RPMI7951 (cell line): ENCODE results near the gene LRP10. TPM values are rescaled to one million over a fixed set of nuclear protein-coding genes. Genes with fewer than 3 reads are reported as not detected.
"Not testable (repeated sequence)": the region's sequence is repeated elsewhere in the genome, so short reads cannot be mapped to it uniquely, and the experiment has no call there.

ENCODE experiments used
- DNase-seq: peaks from one replicate; pipeline ENCODE4 v3.0.0-alpha.2; 2012; ENCODE audit warnings: low read depth
- total RNA-seq: library from RNA; depleted of rRNA; stranded (reverse); fragments of >200 nt; shearing (Covaris generic); gene quantifications from 2 replicates; pipeline ENCODE4 v1.2.3, GENCODE V29; 2014; rRNA removed

Gene LRP10, protein sequence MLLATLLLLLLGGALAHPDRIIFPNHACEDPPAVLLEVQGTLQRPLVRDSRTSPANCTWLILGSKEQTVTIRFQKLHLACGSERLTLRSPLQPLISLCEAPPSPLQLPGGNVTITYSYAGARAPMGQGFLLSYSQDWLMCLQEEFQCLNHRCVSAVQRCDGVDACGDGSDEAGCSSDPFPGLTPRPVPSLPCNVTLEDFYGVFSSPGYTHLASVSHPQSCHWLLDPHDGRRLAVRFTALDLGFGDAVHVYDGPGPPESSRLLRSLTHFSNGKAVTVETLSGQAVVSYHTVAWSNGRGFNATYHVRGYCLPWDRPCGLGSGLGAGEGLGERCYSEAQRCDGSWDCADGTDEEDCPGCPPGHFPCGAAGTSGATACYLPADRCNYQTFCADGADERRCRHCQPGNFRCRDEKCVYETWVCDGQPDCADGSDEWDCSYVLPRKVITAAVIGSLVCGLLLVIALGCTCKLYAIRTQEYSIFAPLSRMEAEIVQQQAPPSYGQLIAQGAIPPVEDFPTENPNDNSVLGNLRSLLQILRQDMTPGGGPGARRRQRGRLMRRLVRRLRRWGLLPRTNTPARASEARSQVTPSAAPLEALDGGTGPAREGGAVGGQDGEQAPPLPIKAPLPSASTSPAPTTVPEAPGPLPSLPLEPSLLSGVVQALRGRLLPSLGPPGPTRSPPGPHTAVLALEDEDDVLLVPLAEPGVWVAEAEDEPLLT
- total RNA-seq, result 41.9 and 44.9 TPM in 2 replicates

DNA sequence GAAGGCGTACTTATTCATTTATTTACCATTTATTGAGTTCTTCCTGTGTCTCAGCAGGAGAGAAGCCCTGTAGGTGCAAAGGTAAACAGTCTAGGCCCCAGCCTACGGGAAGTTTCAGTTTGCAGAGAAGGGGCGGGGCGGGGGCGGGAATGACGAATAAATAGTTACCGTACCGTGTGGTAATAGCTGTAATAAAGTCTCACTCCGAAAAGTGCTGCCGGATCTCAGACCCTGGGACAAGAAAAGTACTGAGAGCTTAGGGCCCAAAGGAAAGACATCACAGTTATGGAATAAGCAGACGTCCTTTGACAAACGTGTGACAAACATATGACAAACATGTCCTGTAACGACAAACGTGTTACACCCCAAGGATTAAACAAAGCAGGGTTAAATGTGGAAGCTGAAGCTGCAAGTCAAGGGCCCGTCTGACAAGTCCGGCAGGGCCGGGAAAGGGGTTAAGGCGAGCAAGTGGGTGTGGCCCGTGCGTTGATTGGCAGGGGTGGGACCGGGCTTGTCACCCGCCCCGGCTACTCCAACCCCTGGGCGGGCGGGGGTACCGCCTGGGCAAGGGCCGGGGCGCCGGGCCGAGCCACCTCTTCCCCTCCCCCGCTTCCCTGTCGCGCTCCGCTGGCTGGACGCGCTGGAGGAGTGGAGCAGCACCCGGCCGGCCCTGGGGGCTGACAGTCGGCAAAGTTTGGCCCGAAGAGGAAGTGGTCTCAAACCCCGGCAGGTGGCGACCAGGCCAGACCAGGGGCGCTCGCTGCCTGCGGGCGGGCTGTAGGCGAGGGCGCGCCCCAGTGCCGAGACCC is at the start of gene LRP10:
Gene LRP10 (plus strand): TSS at position 517 of the 809 bp plus-strand sequence. CDS start 564 bp downstream, outside the sequence.
- DNase-seq, result peak; percentile 89

DNA sequence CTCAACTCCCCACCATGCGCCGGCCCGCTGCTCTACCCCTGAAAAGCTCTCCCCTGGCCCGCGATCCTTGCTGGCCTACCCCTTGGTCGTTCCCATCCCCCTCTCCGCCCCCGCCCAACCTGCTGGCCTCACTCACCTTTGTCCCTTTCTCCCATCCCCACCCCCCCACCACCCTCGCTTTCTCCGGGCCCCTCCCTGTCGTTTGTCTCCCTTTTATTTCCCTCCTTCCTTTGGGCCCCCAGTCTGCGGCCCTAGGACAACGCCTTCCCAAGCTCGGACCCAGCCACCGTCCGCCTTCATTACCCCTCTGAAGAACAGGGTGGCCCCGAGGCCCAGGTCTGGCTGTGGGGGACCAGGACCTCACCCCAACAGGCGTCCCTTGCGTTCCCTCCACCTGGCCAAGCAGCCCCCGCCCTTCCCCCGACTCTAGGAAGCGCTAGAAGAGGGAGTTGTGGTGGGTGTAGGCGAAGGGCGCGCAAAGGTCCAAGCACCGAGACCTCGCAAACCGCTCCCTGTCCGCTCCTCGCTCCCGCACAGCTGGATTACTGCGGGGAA is 49.4 kb upstream of the LRP10 start:
- no peak for DNase-seq

DNA sequence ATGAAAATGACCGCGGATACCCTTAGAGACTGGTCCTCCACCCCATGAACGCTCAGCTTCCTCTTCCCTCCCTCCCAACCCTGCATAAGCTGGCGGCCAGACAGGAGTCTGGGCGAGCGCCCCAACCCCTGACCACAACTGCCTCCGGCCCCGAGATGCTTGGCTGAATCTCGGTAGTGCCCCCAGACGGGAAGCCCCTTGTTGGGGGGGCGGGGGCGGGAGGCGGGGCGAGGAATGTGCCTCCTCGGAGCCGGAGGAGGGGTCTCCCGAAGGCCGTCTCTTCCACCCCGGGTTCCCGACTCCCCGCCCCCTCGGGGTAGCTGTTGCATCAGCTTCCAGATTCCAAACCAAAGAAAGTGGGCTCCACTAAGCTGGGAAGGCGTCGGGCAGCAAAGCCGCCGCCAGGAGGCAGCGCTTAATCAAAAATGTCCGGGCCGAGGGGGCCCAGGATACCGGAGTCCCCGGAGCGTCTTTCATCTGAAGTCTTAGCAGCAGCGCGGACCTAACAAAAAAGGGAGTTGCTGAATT is 48.9 kb upstream of the LRP10 start:
- peak; percentile 84 for DNase-seq

DNA sequence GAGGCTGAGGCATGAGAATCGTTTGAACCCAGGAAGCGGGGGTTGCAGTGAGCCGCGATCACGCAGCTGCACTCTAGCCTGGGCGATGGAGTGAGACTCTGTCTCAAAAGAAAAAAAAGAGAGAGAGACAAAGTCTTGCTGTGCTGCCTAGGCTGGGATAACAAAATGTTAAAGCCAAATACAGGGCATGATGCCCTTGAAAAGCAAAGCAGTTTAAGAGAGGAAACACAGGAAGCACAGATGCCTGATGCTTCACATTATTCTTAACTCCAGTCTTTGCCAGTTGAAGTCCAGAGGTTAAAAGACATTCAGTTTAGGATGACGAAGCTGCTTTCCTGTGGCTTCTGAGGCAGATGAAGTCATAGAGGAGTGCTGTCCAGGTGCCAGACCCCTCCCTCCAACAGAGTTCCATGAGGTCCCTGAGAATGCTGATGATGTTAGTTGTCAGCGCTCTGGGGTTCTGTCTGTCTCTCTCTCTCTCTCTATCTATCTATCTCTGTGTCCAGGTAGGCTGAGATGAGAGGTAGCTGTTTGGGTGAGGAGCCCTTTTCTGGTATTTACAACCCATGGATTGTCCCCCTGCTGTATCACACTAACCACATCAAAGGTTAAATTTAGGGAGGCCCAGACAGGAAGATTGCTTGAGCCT is 46.7 kb upstream of the LRP10 start:
- DNase-seq, result peak; percentile 94

DNA sequence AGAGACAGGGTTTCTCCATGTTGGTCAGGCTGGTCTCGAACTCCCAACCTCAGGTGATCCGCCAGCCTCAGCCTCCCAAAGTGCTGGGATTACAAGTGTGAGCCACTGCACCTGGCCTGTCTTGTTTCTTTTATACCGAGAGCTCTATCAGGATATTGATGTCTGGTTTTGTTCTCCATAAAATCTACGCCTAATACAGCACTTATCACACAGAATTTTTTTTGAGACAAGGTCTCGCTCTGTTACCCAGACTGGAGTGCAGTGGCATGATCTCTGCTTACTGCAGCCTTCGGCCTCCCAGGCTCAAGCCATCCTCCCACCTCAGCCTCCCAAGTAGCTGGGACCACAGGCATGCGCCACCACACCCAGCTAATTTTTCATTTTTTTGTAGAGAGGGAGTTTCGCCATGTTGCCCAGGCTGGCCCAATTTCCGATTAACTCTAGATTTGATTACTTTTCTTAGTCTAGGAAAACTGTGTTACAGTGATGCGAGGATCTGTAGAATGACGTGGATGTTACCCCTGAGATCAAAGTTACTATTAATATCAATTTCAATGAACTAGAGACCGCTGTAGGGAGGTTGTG is 42.4 kb upstream of the LRP10 start:
- not testable (repeated sequence) for DNase-seq

DNA sequence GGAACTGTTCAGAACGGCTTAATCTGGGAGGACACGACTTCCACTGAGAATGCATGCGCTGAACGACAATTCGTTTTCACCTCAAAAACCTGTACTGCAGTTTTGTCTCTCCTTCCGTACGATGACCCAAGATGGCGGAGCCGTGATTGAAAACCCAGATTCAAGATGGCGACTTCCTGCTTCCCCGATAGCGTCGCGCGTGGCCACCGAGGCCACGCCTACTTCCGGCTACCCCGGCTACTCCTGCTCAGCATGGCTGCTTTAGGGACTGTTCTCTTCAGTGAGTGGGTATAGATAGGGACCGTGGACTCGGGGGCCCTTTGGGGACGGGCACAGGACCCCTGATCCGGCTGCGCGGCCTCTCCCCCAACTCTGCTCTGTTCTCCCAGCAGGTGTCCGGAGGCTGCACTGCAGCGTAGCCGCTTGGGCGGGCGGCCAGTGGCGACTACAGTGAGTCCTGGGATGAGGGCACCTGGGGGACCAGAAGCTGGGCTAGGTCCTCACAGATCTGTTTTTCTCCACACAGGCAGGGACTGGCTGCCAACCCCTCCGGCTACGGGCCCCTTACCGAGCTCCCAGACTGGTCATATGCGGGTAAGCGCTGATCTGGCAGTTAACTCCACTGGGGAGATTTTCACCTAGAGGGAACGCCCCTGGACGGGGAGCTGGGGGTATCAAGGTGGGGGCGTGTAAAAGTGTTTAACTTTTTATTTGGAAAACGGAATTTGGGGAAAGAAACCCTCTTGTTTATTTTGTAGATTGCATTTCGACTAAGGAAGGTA is 41.7 kb upstream of the LRP10 start, which contains the start of gene MRPL52:
Gene MRPL52 (plus strand): TSS at position 227 of the 782 bp plus-strand sequence. CDS start 26 bp downstream, at position 253.
- peak; percentile 85 for DNase-seq

DNA sequence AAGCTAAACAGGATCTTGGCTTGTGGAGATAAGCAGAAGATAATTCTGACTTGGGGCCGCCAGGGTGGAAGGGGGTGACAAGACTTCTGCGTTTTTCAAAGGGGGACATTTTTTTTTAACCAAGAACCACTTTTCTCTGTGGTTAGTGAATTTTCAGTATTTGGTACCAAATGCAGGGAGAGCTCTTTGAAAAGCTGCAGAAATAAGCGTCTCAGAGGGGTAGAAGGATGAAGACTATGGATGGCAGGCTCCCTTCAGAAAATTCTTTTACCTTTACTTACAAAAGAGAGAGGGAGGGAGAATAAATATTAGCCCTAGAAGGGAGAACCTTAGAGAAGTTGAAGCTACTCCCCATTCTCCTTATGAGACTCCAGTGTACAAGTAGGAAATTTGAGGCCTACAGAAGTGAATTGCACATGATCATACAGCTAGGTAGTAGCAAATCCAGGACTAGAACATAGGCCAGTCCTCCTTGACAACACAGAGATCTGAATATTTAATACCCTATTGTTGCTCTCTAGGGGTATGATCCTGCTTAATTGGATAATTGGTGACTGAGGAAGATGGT is 41.0 kb upstream of the LRP10 start:
- no peak for DNase-seq

DNA sequence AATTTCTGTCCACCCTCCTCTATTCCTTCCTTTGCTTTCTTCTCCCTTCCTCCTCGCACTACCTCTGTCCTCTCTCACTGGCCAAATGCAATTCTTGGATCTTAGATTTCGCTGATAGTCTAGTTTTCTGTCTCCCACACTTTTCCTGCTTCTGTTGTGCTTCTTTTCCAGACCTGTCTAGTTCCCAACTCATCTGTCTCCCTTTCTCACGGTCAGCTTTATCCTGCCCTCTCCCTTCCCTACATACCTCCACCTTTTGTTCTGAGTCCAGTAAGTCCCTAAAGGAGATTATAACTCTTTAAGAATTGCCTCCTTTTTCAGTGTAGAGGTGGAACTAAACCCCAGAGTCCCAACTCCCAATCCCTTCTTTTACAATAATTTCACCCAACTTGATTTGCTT is 36.0 kb upstream of the LRP10 start:
- DNase-seq, result no peak

DNA sequence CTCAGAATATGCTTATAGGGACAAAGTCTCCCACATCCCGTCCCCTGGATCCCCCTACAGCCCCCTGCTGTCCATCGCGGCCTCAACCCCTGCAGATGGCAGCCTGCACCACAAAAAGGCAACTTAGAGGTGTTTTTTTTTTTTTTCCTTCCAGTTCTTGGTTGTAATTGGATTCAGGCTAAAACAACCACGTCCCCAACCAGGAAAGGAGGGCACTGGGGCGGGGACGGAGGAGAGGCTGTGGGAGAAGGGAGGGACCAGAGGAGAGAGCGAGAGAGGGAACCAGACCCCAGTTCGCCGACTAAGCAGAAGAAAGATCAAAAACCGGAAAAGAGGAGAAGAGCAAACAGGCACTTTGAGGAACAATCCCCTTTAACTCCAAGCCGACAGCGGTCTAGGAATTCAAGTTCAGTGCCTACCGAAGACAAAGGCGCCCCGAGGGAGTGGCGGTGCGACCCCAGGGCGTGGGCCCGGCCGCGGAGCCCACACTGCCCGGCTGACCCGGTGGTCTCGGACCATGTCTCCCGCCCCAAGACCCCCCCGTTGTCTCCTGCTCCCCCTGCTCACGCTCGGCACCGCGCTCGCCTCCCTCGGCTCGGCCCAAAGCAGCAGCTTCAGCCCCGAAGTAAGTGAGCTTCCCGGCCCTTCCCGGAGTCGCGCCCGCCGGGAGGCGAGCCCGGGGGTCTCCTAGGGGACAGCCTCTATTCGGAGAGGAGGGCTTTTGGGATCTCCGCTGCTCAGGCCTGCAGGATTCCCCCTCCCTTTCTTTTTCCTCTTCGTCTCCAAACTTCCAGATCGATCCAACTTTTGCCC is 35.0 kb upstream of the LRP10 start, which contains the start of gene MMP14:
Gene MMP14 (plus strand): TSS at position 285 of the 813 bp plus-strand sequence. CDS start 233 bp downstream, at position 518.
- peak; percentile 95 for DNase-seq

DNA sequence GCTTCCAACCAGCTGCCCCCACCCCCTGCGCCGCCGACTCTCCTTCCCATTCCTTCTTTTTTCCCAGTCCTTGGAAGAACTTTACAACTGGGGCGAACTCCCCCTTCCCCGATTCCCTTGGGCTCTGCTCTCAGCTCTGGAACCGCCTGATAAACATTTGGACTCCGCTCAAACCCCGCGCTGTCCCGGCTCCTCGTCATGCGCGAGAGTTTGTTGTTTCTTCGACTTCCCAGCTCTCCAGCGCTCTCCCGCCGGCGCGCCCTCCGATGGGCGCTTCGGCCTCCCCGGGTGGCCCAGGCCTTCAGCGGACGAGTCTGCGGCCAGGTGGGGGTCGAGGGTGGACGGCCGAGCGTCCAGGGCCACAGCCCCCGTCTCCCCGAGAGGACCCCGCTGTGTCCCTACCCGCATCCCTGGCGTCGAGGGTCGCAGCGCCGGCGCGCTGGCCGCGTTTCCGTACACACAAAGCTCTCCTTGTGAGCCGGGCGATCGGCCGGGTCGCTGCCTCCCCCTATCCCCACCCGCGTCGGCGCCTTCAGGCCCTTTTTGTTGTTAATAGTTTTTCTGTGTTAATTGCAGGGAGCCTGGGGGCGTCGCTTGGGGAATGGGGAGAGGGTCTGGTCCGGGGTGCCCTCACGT is 34.3 kb upstream of the LRP10 start:
- no peak for DNase-seq

DNA sequence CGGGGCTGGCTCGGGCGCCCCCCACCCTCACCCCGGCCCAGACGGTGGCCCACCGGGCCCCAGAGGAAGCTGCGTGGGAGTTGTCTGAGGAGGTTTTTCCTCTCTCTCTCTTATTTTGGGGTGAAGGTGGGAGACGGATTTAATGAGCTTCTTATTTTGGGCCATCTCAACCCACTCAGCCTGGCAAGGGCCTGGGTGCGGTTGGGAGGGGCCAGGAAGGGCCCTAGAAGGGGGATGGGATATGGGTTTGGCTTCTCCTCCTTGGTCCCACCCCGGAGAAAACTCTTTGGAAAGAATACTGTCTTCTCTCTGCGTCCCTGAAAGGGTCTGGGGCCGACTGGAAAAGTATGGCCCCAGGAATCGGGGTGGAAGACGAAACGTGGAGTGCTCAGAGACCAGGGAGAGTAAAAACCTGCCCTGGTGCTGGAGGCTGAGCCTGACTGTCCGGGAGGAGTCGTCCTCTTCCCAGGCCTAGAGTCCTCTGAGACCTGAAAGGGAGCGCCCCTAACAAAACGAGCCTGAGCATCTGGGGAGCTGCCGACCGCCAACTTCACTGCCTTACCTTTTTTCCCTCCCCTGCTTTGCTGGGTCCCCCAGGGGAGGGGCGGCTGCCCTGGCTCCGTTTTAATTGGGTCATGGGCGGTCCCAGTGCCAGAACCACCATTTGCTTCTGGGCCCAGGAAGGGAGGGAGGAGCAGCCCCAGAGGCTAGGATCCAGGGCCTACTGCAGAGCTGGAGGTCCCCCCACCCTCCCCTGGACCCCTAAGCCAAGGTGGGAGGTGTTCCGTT is 33.6 kb upstream of the LRP10 start:
- peak; percentile 65 for DNase-seq

DNA sequence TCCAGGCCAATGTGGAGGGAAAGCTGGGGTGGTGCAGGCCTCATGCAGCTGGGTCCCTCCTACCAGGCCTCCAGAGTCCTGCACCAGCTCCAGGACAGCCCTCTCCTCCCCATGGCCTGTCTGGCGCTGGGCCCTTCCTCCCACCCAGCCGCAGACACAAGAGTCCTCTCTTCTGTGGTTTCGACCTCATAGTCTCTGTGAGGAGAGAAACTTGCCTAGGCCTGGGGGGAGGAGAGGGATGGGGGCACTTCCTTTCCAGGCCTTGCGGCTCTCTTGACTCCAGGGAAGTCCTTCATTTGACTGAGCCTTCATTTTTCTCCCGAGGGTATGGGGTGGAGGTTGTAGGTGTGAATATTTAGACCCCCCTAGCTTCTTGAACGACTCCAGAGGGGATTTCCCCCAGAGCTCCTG is 32.9 kb upstream of the LRP10 start:
- peak; percentile 91 for DNase-seq

DNA sequence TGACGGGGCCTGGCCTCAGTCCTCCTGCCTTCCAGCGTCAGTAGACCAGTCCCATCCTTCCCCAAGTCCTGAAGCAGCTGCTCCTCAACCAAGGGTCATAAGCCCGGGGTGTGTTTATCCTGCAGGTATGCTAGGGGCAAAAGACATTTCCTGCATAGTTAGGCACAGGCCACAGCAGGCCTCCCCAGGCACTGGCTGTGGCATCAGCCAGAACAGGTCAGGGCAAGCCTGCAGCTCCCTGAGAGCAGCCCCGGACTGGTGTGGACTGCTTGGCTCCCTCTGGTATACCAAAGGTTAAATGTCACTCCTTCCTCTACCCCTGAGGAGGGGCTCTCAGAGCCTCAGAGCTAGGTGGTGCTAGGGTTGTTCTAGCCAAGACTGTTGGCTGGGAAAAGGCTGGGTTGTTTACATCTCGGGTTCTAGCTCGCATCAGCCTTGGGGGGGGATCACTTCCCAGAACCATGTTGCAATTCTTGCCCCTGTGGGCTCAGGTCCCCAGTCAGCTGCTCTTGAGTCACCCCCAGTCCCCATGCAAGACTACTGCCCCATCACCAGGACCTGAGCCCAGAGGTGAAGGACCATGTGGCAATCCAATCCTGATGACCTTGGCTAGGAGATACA is 32.3 kb upstream of the LRP10 start:
- DNase-seq, result peak; percentile 47

DNA sequence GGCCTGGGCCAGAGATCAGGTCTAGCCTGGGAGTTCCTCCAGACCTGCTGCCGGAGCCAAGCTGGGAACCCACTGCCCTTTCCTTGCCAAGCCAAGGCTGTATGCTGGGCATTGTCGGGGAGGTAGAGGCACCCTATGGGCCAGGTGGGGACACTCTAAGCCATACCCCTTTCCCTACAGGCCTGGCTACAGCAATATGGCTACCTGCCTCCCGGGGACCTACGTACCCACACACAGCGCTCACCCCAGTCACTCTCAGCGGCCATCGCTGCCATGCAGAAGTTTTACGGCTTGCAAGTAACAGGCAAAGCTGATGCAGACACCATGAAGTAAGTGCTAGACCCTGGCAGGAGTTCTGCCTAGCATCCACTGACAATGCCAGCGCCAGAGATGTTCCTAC is 30.2 kb upstream of the LRP10 start:
- DNase-seq, result no peak

DNA sequence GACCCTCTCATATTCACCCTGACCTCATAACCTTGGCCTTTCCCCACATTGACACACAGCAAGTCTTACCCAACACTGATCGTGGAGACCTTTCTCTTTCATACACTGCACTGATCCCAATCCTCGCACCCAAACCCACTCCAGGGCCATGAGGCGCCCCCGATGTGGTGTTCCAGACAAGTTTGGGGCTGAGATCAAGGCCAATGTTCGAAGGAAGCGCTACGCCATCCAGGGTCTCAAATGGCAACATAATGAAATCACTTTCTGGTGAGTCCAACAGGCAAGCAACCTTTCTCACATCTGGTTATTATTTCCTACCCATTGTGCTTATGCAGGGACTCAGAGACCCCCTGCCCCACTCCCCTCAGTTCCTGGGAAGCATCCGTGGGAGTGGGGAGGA is 29.8 kb upstream of the LRP10 start:
- no peak for DNase-seq
